Measurements from ENCODE around the gene KCNH1. TPM values are rescaled to one million over a fixed set of nuclear protein-coding genes. Genes with fewer than 3 reads are reported as not detected.

KCNH1 gene
- total and polyA plus RNA-seq, 2 of the 4 experiments (the other 2 are of a cell fraction) = 0.27 to 0.54 TPM

GRCh38 chr1:210690236-210690635 lies 443.7 kb downstream of the KCNH1 start:
- dilution Hi-C loops (cut with HindIII; ENCODE audit: low sequenced_read_pairs, unreplicated experiment) = no loop called here
- Histone ChIP-seq H4K8ac (ENCODE audit: low read depth in 2 of 2, low read length in 2 of 2) (no peak overlapping the region), H3K4me2 (ENCODE audit: low read depth, low read length) (no peak overlapping the region)

More at GRCh38 chr1:210690236-210690635, 443.7 kb downstream of the KCNH1 start:
- no peak overlapping the region for H3K9ac ChIP-seq (ENCODE audit: low read depth, low read length)
- no peak overlapping the region for H4K5ac ChIP-seq (ENCODE audit: low read depth, low read length)
- CTCF ChIA-PET = no interaction called here
- WGBS, 2 experiments (ENCODE audit: extremely low coverage in 2 of 2, insufficient read length in 1 of 2) = 100% methylated on average over 1 of the region's 5 CpGs; no CpG with 5 or more reads in 1 of the 2 experiments
- H3K36me3 ChIP-seq (ENCODE audit: control insufficient read depth, insufficient read depth, low read length) = no peaks in the 10 kb centered on the region
- no peaks in the 10 kb centered on the region for H4K20me1 ChIP-seq (ENCODE audit: insufficient read depth, low read length)
- no peak overlapping the region for H3K4me3 ChIP-seq (ENCODE audit: insufficient read depth, low read depth, low read length)
- TF ChIP-seq USF2 (IDR thresholded peaks at IDR 0.05; ENCODE audit: low read depth, low read length) = no peak
- no peaks in the 10 kb centered on the region for H3K79me1 ChIP-seq (ENCODE audit: low read depth in 1 of 2, low read length in 2 of 2)
- no peak overlapping the region for H3K56ac ChIP-seq (ENCODE audit: extremely low read depth, insufficient read depth, low read length)
- no peak overlapping the region; the same call in 2 of the 3 replicates for H2BK15ac ChIP-seq (ENCODE audit: low read depth, low read length)
- H2BK120ac ChIP-seq (ENCODE audit: low read depth, low read length) = no peak overlapping the region
- H2AK5ac ChIP-seq (ENCODE audit: low read depth, low read length) = no peak overlapping the region
- H3K9me1 ChIP-seq (ENCODE audit: insufficient read depth, low read length) = 0 out of 2 replicates have a peak, but pooled peaks cover 2% of the 10 kb centered on the region
- H3K18ac ChIP-seq (ENCODE audit: low read depth, low read length) = no peak overlapping the region
- H3K27ac ChIP-seq (ENCODE audit: insufficient read depth, low read length) = no peak overlapping the region
- DNase-seq (no peak), ATAC-seq (ENCODE audit: low read depth) (no peak)
- H3K14ac ChIP-seq (replicated peaks; ENCODE audit: low read depth, low read length) = no peak overlapping the region
- in situ Hi-C loops (cut with MboI; ENCODE audit: low sequenced_read_pairs) = no loop called here
- H2BK20ac ChIP-seq (ENCODE audit: low read depth, low read length) = no peak overlapping the region
- no peak overlapping the region for H2BK5ac ChIP-seq (ENCODE audit: low read depth, low read length, poor library complexity, severe bottlenecking)
- H2AK9ac ChIP-seq (replicated peaks; ENCODE audit: low read depth, low read length, poor library complexity) = no peak overlapping the region
- no peak overlapping the region for H4K91ac ChIP-seq (ENCODE audit: insufficient read depth, low read depth, low read length)
- no peaks in the 10 kb centered on the region for H3K9me3 ChIP-seq (ENCODE audit: control insufficient read depth, insufficient read depth, low read length)
- H2AFZ ChIP-seq (replicated peaks; ENCODE audit: low read length, poor library complexity) = no peak overlapping the region
- H3K4ac ChIP-seq (ENCODE audit: low read depth, low read length) = no peak overlapping the region
- peaks cover 3% of the 10 kb centered on the region; the same call in 1 of the 2 replicates for H3K4me1 ChIP-seq (ENCODE audit: control insufficient read depth, insufficient read depth, low read length)
- intact Hi-C loops (cut with micrococcal nuclease) = no loop called here
- no TSS peak for BruUV-seq (replicated peaks)
- POLR2A ChIA-PET (ENCODE audit: unreplicated experiment) = no interaction called here
- no peaks in the 10 kb centered on the region for H3K27me3 ChIP-seq (ENCODE audit: control insufficient read depth, insufficient read depth, low read length)
- no peak overlapping the region for H3K23ac ChIP-seq (ENCODE audit: low read depth, low read length)
